ENCODE results near the gene WNK2.

Gene WNK2

GRCh38 chr9:93198838-93199625 lies 15.1 kb downstream of the WNK2 start:
- no peak for DNase-seq (ENCODE audit: low read depth in 2 of 2)

GRCh38 chr9:93200449-93200742 lies 16.5 kb downstream of the WNK2 start:
- DNase-seq (ENCODE audit: low read depth in 2 of 2), result no peak

GRCh38 chr9:93200989-93201334 lies 17.0 kb downstream of the WNK2 start:
- no peak for DNase-seq (ENCODE audit: low read depth in 2 of 2)

- DNase-seq (ENCODE audit: low read depth in 2 of 2), result no peak
Measured at GRCh38 chr9:93203026-93203717, 19.2 kb downstream of the WNK2 start.

- DNase-seq (ENCODE audit: low read depth in 2 of 2), result no peak
Measured at GRCh38 chr9:93203718-93204469, 20.0 kb downstream of the WNK2 start.

- no peak for DNase-seq (ENCODE audit: low read depth in 2 of 2)
Measured at GRCh38 chr9:93204470-93205043, 20.6 kb downstream of the WNK2 start.

GRCh38 chr9:93205045-93205768 lies 21.3 kb downstream of the WNK2 start:
- no peak for DNase-seq (ENCODE audit: low read depth in 2 of 2)

- no peak for DNase-seq (ENCODE audit: low read depth in 2 of 2)
Measured at GRCh38 chr9:93205896-93206575, 22.1 kb downstream of the WNK2 start.

- no peak for DNase-seq (ENCODE audit: low read depth in 2 of 2)
Measured at GRCh38 chr9:93206576-93207155, 22.7 kb downstream of the WNK2 start.

- no peak for DNase-seq (ENCODE audit: low read depth in 2 of 2)
Measured at GRCh38 chr9:93207326-93207814, 23.4 kb downstream of the WNK2 start.

- no peak for DNase-seq (ENCODE audit: low read depth in 2 of 2)
Measured at GRCh38 chr9:93207860-93208734, 24.2 kb downstream of the WNK2 start.

GRCh38 chr9:93209097-93209496 lies 25.2 kb downstream of the WNK2 start:
- DNase-seq (ENCODE audit: low read depth in 2 of 2), result no peak

- no peak for DNase-seq (ENCODE audit: low read depth in 2 of 2)
Measured at GRCh38 chr9:93209576-93210323, 25.8 kb downstream of the WNK2 start.

GRCh38 chr9:93210324-93210973 lies 26.5 kb downstream of the WNK2 start:
- no peak for DNase-seq (ENCODE audit: low read depth in 2 of 2)

GRCh38 chr9:93210974-93211653 lies 27.2 kb downstream of the WNK2 start:
- DNase-seq (ENCODE audit: low read depth in 2 of 2), result no peak

- no peak for DNase-seq (ENCODE audit: low read depth in 2 of 2)
Measured at GRCh38 chr9:93211654-93212001, 27.7 kb downstream of the WNK2 start.

- no peak for DNase-seq (ENCODE audit: low read depth in 2 of 2)
Measured at GRCh38 chr9:93212409-93212808, 28.5 kb downstream of the WNK2 start.

- DNase-seq (ENCODE audit: low read depth in 2 of 2), result no peak
Measured at GRCh38 chr9:93216073-93216365, 32.1 kb downstream of the WNK2 start.
